Body of pancreas (tissue), 4 donors: Measurements from ENCODE around the gene ITPR2.

Source experiments
- POLR2A ChIP-seq, 3 donors: fragments of 450-650 bp; IDR thresholded peaks; one replicate each; pipeline ENCODE4 v1.6.1; 2016; ENCODE audit warnings: antibody characterized with exemption in 3 of 3, mild to moderate bottlenecking in 2 of 3
- TF ChIP-seq, protein P1 (sequence below), 7 experiments: fragments of 450-650 bp in 4 of 7; fragments of 200-600 bp in 3 of 7; sonication (generic) in 3 of 7; IDR thresholded peaks; one replicate each; pipeline ENCODE4 v1.5.1; 2016 to 2019; ENCODE audit warnings: antibody characterized with exemption in 7 of 7

DNA sequence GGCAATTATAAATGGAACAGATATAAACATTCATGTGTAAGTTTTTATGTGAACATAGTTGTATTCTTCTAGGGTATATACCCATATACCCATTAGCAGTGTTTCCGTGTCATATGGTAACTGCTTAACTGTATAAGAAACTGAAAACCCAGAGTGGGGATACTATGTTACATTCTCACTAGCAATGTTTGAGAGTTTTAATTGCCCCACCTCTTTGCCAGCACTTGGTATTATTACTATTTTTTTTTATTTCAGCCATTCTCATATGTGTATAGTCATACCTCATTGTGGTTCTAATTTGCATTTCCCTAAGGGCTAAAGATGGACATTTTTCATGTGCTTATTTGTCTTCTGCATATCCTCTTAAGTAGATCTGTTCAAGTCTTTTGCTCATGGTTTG is 28.7 kb upstream of the ITPR2 start:
- TF ChIP-seq, protein P1, sequence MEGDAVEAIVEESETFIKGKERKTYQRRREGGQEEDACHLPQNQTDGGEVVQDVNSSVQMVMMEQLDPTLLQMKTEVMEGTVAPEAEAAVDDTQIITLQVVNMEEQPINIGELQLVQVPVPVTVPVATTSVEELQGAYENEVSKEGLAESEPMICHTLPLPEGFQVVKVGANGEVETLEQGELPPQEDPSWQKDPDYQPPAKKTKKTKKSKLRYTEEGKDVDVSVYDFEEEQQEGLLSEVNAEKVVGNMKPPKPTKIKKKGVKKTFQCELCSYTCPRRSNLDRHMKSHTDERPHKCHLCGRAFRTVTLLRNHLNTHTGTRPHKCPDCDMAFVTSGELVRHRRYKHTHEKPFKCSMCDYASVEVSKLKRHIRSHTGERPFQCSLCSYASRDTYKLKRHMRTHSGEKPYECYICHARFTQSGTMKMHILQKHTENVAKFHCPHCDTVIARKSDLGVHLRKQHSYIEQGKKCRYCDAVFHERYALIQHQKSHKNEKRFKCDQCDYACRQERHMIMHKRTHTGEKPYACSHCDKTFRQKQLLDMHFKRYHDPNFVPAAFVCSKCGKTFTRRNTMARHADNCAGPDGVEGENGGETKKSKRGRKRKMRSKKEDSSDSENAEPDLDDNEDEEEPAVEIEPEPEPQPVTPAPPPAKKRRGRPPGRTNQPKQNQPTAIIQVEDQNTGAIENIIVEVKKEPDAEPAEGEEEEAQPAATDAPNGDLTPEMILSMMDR (IDR thresholded peaks at IDR 0.05), result no peak
- no peak for TF ChIP-seq POLR2A (IDR thresholded peaks at IDR 0.05)
